ENCODE results near the gene ATXN1.

Gene ATXN1

GRCh38 chr6:16761471-16762267 is 409 bp upstream of the ATXN1 start:
- DNase-seq (ENCODE audit: extremely low spot score) = peak; percentile 62
- ChIA-PET CTCF (interaction anchor here (0.6 to 2.0 kb wide), 12 partner anchors 9 to 476 kb away, joined by 3 to 8 read pairs (median 4); no protein-coding TSS in a partner anchor), POLR2A (interaction anchor here (0.5 to 3.1 kb wide), 20 partner anchors 10 to 325 kb away, joined by 3 to 19 read pairs (median 3); no protein-coding TSS in a partner anchor)
- TF ChIP-seq FOXM1 (IDR thresholded peaks at IDR 0.05; ENCODE audit: borderline replicate concordance) (peak; percentile 85), ARNT (IDR thresholded peaks at IDR 0.05) (peak; percentile 83; the same call in 1 of the 2 replicates), FOXK2 (IDR thresholded peaks at IDR 0.05) (no peak), SUZ12 (IDR thresholded peaks at IDR 0.05) (no peak), ELF4 (IDR thresholded peaks at IDR 0.05) (no peak), LEF1 (IDR thresholded peaks at IDR 0.05; ENCODE audit: borderline replicate concordance) (peak; percentile 71; the same call in 1 of the 2 replicates), L3MBTL2 (conservative IDR thresholded peaks at IDR 0.05) (no peak), CTBP1 (IDR thresholded peaks at IDR 0.05; ENCODE audit: borderline replicate concordance) (peak; percentile 35; the same call in 1 of the 2 replicates)
- TF ChIP-seq, protein P1, sequence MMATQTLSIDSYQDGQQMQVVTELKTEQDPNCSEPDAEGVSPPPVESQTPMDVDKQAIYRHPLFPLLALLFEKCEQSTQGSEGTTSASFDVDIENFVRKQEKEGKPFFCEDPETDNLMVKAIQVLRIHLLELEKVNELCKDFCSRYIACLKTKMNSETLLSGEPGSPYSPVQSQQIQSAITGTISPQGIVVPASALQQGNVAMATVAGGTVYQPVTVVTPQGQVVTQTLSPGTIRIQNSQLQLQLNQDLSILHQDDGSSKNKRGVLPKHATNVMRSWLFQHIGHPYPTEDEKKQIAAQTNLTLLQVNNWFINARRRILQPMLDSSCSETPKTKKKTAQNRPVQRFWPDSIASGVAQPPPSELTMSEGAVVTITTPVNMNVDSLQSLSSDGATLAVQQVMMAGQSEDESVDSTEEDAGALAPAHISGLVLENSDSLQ (IDR thresholded peaks at IDR 0.05) = no peak

GRCh38 chr6:16759646-16760515 is 1.4 kb downstream of the ATXN1 start:
- 0 out of 2 replicates have a peak, but pooled peaks have one; percentile 18 for TF ChIP-seq LEF1 (IDR thresholded peaks at IDR 0.05; ENCODE audit: borderline replicate concordance)
- TF ChIP-seq FOXM1 (IDR thresholded peaks at IDR 0.05; ENCODE audit: borderline replicate concordance) = no peak; the same call in 1 of the 2 replicates
- ChIA-PET POLR2A (interaction anchor here (1.2 to 1.7 kb wide), 2 partner anchors 21 to 35 kb away, joined by 3 to 5 read pairs; no protein-coding TSS in a partner anchor), CTCF (interaction anchor here (1.5 kb wide), 1 partner anchor 21 kb away, joined by 3 read pairs; no protein-coding TSS in a partner anchor)
- peak; percentile 26 for DNase-seq (ENCODE audit: extremely low spot score)

GRCh38 chr6:16759181-16759645 is 2.0 kb downstream of the ATXN1 start:
- ChIA-PET POLR2A (interaction anchor here (1.2 to 1.7 kb wide), 2 partner anchors 20 to 34 kb away, joined by 3 to 5 read pairs; no protein-coding TSS in a partner anchor), CTCF (interaction anchor here (1.2 to 1.5 kb wide), 2 partner anchors 15 to 20 kb away, joined by 3 read pairs; no protein-coding TSS in a partner anchor)
- DNase-seq (ENCODE audit: extremely low spot score) = no peak
- TF ChIP-seq BHLHE40 (IDR thresholded peaks at IDR 0.05; ENCODE audit: borderline replicate concordance) (no peak), CTBP1 (IDR thresholded peaks at IDR 0.05; ENCODE audit: borderline replicate concordance) (no peak), ZNF384 (IDR thresholded peaks at IDR 0.05) (peak; percentile 80), NFRKB (IDR thresholded peaks at IDR 0.05) (no peak)

DNA sequence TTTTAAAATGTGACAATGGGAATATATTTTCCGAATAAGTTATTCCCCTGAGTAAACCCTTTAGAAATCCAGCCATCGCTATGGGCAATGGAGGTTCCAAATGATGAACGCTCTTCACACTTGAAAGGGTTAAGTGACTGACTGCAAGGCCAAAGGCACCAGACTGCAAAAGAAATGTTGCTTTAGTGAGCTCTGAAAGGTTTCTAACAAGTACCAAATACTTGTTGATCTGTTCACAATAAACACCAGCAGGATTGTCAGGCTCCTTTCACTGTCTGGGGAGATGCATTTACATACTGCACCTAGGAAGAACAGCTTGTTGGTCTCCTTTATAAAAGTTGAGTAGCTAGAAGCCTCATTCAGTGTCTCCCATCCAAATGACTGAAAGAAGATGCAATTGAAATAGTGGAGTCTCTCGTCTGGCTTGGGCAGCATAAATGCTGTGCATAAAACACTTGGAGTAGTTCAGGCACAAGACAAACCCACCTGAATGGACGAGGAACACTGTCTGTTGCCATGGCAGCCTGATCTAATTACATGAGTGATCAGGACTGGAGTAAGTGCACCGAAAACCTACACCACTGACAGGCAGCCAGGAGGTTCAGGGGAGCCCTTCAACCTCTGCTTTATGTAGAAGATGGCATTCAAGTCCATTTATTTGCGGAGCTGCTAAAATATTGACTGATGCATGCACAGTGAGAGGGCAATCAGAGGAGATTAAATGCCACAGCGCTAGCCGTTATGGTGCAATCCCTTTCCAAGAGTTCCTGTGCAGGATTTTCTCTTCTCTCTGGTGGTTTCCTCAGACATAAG is 2.9 kb downstream of the ATXN1 start:
- ChIA-PET CTCF (interaction anchor here (1.2 to 1.5 kb wide), 3 partner anchors 16 to 426 kb away, joined by 3 read pairs; no protein-coding TSS in a partner anchor), POLR2A (interaction anchor here (0.7 to 1.7 kb wide), 3 partner anchors 11 to 33 kb away, joined by 3 to 5 read pairs (median 3); no protein-coding TSS in a partner anchor)
- no peak for TF ChIP-seq NFRKB (IDR thresholded peaks at IDR 0.05)
- TF ChIP-seq, protein P1 (IDR thresholded peaks at IDR 0.05) = peak; percentile 52
- no peak for DNase-seq (ENCODE audit: extremely low spot score)

GRCh38 chr6:16757332-16757731 is 3.9 kb downstream of the ATXN1 start:
- no peak for DNase-seq (ENCODE audit: extremely low spot score)
- ChIA-PET POLR2A (interaction anchor here (1.1 kb wide), 1 partner anchor 77 kb away, joined by 3 read pairs; no protein-coding TSS in a partner anchor), CTCF (interaction anchor here (0.6 to 1.4 kb wide), 5 partner anchors 45 to 459 kb away, joined by 3 to 7 read pairs (median 4); no protein-coding TSS in a partner anchor)
- TF ChIP-seq FOXM1 (IDR thresholded peaks at IDR 0.05; ENCODE audit: borderline replicate concordance) = peak; percentile 84
- TF ChIP-seq BHLHE40 (IDR thresholded peaks at IDR 0.05; ENCODE audit: borderline replicate concordance) = no peak; the same call in 1 of the 2 replicates
- TF ChIP-seq ARNT (IDR thresholded peaks at IDR 0.05) = peak; percentile 85
- no peak for TF ChIP-seq NFRKB (IDR thresholded peaks at IDR 0.05)
- TF ChIP-seq ELF4 (IDR thresholded peaks at IDR 0.05) = no peak
- TF ChIP-seq LEF1 (IDR thresholded peaks at IDR 0.05; ENCODE audit: borderline replicate concordance) = peak; percentile 82
- peak; percentile 43; the same call in 1 of the 2 replicates for TF ChIP-seq ZNF384 (IDR thresholded peaks at IDR 0.05)
- TF ChIP-seq, protein P1 (IDR thresholded peaks at IDR 0.05) = peak; percentile 96
- TF ChIP-seq CTBP1 (IDR thresholded peaks at IDR 0.05; ENCODE audit: borderline replicate concordance) = peak; percentile 98
- TF ChIP-seq L3MBTL2 (conservative IDR thresholded peaks at IDR 0.05) = no peak
- no peak for TF ChIP-seq SUZ12 (IDR thresholded peaks at IDR 0.05)
- no peak for TF ChIP-seq SP1 (IDR thresholded peaks at IDR 0.05)
- peak; percentile 62; the same call in 1 of the 2 replicates for TF ChIP-seq FOXA1 (IDR thresholded peaks at IDR 0.05)
- peak; percentile 50; the same call in 1 of the 2 replicates for TF ChIP-seq FOXK2 (IDR thresholded peaks at IDR 0.05)
- TF ChIP-seq TARDBP (IDR thresholded peaks at IDR 0.05) = no peak
- no peak for TF ChIP-seq HDGF (IDR thresholded peaks at IDR 0.05; ENCODE audit: borderline replicate concordance)

All from HEK293T (cell line).